Prostate gland (tissue), 2 donors: ENCODE measurements around the gene MOCS1.

ENCODE experiments used
- CTCF ChIP-seq, 4 experiments: fragments of 200-600 bp in 2 of 4; fragments of 450-650 bp in 2 of 4; sonication (generic) in 2 of 4; IDR thresholded peaks; 1 replicate in 3 of 4; 2 replicates in 1 of 4; pipeline ENCODE4 v1.5.1; 2016 to 2019; ENCODE audit warnings: antibody characterized with exemption in 4 of 4, mild to moderate bottlenecking in 2 of 4, moderate library complexity in 2 of 4
- POLR2A ChIP-seq: fragments of 450-650 bp; IDR thresholded peaks from one replicate; pipeline ENCODE4 v1.6.1; 2016; ENCODE audit warnings: antibody characterized with exemption, mild to moderate bottlenecking

- no peak for TF ChIP-seq CTCF (IDR thresholded peaks at IDR 0.05)
- no peak for TF ChIP-seq POLR2A
Observed at GRCh38 chr6:39923394-39923793, 10.9 kb downstream of the MOCS1 start.
